ENCODE measurements around the gene FAM171A1. TPM values are rescaled to one million over a fixed set of nuclear protein-coding genes. Genes with fewer than 3 reads are reported as not detected.
"Not testable (repeated sequence)": the region's sequence is repeated elsewhere in the genome, so short reads cannot be mapped to it uniquely, and the experiment has no call there.

The FAM171A1 gene
- 10 to 100 TPM; 12.1 to 16.3 TPM for total RNA-seq
- long read RNA-seq, donor 1, partial matches to known transcripts = 0 of 16 reads
- long read RNA-seq, donor 1, other reads (novel, unspliced or antisense) = 12 of 16 reads
- long read RNA-seq, donor 2, partial matches to known transcripts = 3 of 7 reads
- long read RNA-seq, donor 2, other reads (novel, unspliced or antisense) = 2 of 7 reads

DNA sequence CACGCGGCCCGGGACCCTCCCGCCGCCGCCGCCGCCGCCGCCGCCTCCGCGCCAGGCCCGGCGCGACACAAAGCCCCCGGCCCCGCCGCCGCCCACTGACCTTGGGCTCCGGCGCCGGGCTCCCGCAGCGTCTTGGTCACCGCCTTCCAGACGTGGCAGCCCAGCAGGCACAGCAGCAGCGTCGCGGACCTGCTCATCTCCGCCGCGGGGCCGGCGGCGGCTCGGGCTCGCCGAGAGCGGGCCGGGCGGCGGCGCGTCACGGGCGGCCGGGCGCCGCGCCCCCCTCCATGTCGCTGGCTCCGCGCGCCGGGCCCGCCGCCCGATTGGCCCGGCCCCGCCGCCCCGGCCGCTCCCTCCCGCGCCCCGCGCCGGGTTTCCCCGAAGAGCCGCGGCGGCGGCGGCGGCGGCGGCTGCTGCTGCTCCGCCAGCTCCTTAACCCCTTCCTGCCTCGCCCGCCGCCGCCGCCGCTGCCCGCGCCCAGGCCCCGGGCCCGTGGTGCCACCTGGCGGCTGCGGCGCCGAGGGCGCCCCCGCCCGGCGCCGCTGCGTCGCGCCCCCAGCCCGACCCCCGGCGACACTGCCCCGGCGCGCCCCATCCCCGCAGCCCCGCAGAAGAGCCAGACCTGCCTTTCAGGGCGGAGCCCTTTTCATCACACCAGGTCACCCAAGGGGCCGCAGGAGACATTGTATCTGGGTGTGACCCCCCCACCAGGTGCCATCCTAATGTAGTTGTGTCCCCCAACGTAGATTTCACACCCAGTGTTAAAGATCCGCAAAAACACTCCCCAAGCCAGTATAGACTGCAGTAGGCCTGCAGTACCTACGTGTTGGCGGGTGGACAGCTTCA lies at the start of gene FAM171A1:
FAM171A1 (minus strand) TSS at position 434 of the 846 bp plus-strand sequence; CDS start at position 197, 237 bp downstream.
- no peak for DNase-seq (ENCODE audit: low spot score)
- intact Hi-C loops (cut with DNase I) = loop anchor here in 1 of 2 donors (5.0 kb wide), 1 partner anchor 159 kb away; no protein-coding TSS in a partner anchor

- DNase-seq (ENCODE audit: low spot score) = no peak
- intact Hi-C loops (cut with DNase I) = loop anchor here (5.0 to 10.0 kb wide), 2 partner anchors 151 to 414 kb away; no protein-coding TSS in a partner anchor
Observed at GRCh38 chr10:15420858-15421257, 49.8 kb upstream of the FAM171A1 start.

- intact Hi-C loops (cut with DNase I) = no loop called here
- DNase-seq (ENCODE audit: low spot score) = no peak
Observed at GRCh38 chr10:15419279-15419874, 48.3 kb upstream of the FAM171A1 start.

- intact Hi-C loops (cut with DNase I) = no loop called here
- no peak for DNase-seq (ENCODE audit: low spot score)
Observed at GRCh38 chr10:15416034-15416433, 44.9 kb upstream of the FAM171A1 start.

DNA sequence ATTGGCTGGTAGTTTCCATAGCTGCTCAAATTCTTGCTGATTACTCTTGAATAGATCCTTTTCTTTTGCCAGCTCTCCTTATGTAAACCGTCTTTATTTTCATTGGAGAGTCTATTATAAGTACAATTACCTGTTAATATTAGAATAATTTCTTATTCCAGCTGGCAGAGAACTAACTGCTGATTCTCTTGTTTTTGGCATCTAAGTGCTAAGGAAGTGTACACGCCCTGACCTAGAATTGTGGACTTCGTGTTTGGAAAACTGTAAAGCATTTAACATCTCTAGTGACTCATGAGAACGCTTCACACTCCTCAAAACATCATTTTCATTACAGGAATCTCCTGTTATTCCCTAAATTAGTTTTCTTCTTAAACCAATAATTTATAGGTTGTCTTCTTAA lies 39.9 kb upstream of the FAM171A1 start:
- intact Hi-C loops (cut with DNase I) = no loop called here
- no peak for DNase-seq (ENCODE audit: low spot score)

DNA sequence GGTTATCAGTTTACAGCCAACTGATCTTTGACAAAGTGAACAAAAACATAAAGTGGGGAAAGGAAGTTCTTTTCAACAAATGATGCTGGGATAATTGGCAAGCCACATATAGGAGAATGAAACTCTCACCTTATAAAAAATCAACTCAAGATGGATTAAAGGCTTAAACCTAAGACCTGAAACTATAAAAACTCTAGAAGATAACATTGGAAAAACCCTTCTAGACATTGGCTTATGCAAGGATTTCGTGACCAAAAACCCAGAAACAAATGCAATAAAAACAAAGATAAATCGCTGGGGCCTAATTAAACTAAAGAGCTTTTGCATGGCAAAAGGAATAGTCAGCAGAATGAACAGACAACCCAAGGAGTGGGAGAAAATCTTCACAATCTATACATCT lies 38.3 kb upstream of the FAM171A1 start:
- intact Hi-C loops (cut with DNase I); DNase-seq (ENCODE audit: low spot score): not testable (repeated sequence)

DNA sequence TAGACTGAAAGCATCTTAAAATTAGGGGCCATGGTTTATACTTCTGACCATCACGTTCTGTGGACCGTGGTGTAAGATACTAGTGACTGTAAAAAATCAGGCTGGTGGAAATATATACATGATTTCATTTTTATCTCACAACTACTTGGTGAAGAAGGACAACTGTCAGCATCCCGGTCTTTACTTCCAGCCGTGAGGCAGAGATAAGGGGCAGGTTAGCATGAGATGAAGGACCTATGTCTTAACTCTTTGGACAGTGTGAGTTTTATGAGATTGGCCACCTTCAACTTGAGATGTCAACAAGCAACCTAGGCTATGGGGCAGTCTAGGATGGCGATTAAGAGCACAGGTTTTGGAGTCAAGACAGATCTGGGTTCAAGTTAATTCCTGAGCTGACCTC lies 37.5 kb upstream of the FAM171A1 start:
- intact Hi-C loops (cut with DNase I) = no loop called here

GRCh38 chr10:15405319-15405718 lies 34.2 kb upstream of the FAM171A1 start:
- intact Hi-C loops (cut with DNase I) = no loop called here
- no peak for DNase-seq (ENCODE audit: low spot score)

More for the DNA sequence above, 37.5 kb upstream of the FAM171A1 start:
- DNase-seq (ENCODE audit: low spot score) = no peak

- no peak for DNase-seq (ENCODE audit: low spot score)
- intact Hi-C loops (cut with DNase I) = no loop called here
Observed at GRCh38 chr10:15401382-15401781, 30.3 kb upstream of the FAM171A1 start.

GRCh38 chr10:15400461-15400860 lies 29.4 kb upstream of the FAM171A1 start:
- DNase-seq (ENCODE audit: low spot score); intact Hi-C loops (cut with DNase I): not testable (repeated sequence)

DNA sequence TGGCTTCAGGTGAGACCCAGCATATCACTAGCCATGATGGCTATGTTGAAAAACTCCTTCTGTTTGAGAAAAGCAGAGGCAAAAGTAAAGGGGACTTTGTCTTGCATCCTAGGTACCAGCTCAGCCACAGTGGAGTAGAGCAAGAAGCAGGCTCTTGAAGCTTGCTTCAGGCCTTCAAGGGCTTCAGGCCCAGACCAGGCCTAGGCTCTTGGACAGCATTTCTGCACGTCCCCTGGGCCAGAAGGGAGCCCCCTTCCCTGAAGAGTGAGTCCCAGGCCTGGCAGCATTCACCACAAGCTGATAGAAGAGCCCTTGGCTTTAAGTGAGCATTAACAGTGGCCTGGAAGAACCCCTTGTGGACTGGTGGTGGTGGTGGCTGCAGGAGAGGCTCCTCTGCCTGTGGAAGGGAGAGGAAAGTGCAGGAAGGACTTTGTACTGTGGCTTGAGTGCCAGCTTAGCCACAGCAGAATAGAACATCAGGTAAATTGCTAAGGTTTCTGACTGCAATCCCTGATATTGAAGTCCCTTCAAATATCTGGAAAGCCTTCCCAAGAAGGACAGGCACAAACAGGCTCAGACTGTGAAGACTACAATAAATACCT lies 28.1 kb upstream of the FAM171A1 start:
- intact Hi-C loops (cut with DNase I) = no loop called here
- no peak for DNase-seq (ENCODE audit: low spot score)

DNA sequence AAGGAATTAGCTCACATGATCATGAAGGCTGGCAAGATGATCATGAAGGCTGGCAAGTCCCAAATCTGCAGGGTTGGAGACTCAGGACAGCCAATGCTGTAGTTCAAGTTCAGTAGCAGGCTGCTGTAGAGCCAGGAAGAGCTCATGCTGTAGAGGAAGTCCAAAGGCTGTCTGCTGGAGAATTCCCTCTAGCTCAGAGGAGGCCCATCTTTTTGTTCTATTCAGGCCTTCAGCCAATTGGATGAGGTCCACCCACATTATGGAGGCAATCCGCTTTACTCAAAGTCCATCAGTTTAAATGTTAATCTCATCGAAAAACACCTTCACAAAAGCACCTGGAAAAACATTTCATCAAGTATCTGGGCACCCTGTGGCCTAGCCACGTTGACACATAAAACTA lies 24.8 kb upstream of the FAM171A1 start:
- intact Hi-C loops (cut with DNase I) = no loop called here

DNA sequence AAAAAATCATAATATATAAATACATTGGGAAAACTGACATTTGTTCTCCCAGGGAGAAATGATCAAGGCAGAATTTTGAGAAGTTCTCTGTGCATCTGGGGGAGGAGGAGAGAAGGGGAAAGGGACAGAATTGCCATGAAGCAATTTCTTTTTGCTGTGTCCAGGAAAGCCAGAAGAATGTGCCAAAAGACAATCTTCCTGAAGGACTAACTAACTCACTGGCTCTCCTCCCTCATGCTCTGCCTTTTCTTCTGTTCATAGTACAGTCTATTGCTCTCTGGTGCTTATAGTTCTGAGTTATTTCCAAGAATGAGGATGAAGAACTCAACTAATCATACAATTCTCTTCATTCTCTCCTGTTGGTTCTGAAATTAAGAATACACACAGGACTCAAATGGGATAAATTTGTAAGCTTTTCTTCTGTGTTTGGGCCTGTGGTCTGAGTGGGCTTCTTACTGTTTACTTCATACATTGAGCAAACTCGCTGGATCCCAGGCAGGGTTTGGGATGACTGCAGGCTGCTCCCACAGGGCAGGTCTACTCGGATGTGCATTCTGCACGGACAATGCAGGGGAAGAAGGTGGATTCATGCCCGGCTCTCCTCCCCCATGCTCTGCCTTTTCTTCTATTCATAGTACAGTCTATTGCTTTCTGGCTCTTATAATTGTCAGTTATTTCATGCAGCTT lies 22.2 kb upstream of the FAM171A1 start:
- intact Hi-C loops (cut with DNase I) = no loop called here
- no peak for DNase-seq (ENCODE audit: low spot score)

More for the DNA sequence above, 24.8 kb upstream of the FAM171A1 start:
- DNase-seq (ENCODE audit: low spot score) = no peak

GRCh38 chr10:15391491-15391890 lies 20.4 kb upstream of the FAM171A1 start:
- no peak for DNase-seq (ENCODE audit: low spot score)
- intact Hi-C loops (cut with DNase I) = no loop called here

- intact Hi-C loops (cut with DNase I); DNase-seq (ENCODE audit: low spot score): not testable (repeated sequence)
Observed at GRCh38 chr10:15388172-15388571, 17.1 kb upstream of the FAM171A1 start.

DNA sequence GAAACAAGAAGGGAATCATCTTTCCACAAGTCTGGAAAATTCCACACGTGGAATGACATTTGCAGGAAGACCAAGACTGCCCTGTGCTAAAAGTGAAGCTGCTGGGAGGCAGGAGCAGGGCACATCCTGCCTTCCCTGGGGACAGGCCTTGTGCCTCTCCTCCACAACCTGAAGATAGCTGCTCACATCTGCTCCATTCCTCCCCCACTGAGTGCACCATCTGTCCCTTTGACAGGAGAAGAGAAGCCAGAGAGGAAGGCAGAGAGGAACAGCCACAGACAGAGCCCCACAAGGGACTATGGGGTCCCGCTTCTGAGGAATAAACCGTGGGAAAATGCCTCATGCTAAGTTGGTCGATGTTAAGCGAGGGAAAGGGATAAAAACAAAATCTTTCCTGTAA lies 15.9 kb upstream of the FAM171A1 start:
- DNase-seq (ENCODE audit: low spot score) = no peak
- intact Hi-C loops (cut with DNase I) = no loop called here

DNA sequence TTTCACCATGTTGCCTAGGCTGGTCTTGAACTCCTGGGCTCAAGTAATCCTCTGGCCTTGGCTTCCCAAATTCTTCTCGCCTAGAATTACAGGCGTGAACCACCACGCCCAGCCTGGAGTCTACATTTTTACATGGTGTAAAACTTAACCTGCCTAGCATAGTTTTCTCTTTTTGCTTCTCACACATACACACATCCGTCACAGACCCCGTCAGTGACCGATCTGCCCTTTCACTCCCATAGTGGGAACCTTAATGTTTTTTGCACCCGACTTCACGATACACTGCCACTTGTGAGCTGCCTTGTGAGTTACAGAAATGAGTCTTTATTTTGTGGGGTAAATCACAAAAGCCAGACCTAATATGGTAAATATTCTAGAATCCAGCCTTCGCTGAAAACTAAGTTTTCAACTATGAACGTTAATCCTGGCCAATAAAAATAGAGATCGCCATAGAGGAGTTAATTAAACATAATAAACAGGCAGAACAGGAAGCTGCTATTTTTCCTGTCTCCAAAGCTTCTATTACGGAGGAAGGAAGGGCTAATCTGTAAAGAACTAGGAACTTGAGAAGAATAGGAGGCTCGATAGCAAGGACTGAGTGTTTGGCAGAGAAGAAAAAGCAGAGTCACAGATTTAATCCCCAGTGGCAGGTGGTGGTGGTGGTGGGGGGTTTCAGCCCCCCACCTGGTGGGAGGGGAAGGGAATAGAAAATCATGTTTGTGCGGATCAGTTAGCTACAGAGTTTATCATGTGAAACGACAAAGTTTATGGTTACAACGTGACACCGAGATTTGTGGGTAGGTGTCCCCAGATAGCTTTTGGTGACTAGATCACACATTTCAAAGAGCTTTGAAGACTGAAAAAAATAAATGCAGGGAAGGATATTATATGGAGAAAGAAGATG lies 14.7 kb upstream of the FAM171A1 start:
- no peak for DNase-seq (ENCODE audit: low spot score)
- intact Hi-C loops (cut with DNase I) = no loop called here

DNA sequence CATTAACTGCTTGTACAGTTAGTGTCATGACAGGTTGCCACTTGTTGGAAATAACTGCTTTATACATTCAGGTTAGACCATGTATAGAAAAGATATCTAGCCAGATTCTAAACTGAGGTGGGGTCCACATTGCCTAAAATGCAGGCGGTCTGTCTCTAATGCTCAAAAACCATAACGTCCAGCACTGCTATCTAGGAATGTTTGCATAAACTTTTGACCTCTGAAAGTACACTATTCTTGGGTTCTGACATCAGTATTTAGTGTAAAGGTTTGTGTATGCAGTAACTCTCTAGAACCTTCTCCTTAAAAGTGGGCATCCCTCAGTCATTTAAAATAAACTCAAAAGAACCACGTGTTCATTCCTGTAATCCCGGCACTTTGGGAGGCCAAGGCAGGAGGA lies 10.3 kb upstream of the FAM171A1 start:
- intact Hi-C loops (cut with DNase I) = no loop called here

More for the DNA sequence above, 10.3 kb upstream of the FAM171A1 start:
- DNase-seq (ENCODE audit: low spot score) = no peak

All from posterior vena cava (tissue), 2 donors.